GM21619 (cell line): Measurements from ENCODE around the gene DGKB.
"Not testable (repeated sequence)": the region's sequence is repeated elsewhere in the genome, so short reads cannot be mapped to it uniquely, and the experiment has no call there.

ENCODE experiments used
- ATAC-seq: cut with Tn5 transposase; IDR thresholded peaks from one replicate; pipeline ENCODE4 v1.9.1; 2021; ENCODE audit not compliant: unreplicated experiment

Gene DGKB

DNA sequence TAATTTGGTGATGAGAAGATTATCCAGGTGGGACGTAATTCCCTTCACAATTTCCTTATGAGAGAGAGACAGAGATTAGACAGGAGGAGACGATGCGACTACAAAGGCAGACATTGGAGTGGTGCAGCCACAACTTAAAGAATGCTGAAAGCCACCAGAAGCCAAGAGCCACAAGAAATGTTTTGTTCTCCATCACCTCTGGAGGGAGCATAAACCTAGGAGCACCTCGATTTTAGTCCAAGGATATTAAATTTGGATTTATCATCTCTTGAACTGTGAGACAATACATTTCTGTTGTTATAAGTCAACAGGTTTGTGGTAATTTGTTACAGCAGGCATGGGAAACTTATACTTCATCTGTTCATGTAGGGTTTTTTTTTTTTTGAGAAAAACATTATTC, 418.9 kb downstream of the DGKB start:
- no peak for ATAC-seq

GRCh38 chr7:14480281-14480680, 422.3 kb downstream of the DGKB start:
- ATAC-seq = no peak

DNA sequence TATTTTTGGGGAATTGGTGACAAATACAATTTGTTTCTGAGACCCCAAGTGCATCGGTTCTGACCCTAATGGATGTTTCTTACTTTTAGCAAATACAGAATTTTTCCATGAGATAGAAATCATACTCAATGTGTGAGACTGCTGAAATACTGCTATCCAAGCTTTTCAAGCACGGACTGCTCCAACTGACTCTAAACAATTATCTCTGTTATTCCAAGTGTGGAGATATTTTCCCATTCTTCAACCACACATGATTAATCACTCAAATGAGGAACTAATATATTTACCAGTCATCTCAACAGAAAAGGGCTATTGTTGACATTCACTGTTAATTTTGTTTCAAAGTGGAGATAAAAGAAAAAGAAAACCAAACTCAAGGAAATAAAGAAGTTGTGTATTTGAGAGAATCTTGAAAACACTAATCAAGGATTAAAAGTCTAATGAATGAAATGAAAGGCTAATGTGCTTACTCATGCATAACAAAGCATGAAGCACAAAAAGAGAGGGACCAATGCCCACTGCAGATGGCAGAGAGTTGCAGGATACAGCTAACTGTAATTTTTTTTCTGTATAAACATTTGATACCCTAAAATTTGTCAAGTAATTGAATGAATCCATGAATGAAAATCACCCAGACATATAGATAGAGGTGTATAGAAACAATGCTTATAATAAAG, 423.6 kb downstream of the DGKB start:
- no peak for ATAC-seq

DNA sequence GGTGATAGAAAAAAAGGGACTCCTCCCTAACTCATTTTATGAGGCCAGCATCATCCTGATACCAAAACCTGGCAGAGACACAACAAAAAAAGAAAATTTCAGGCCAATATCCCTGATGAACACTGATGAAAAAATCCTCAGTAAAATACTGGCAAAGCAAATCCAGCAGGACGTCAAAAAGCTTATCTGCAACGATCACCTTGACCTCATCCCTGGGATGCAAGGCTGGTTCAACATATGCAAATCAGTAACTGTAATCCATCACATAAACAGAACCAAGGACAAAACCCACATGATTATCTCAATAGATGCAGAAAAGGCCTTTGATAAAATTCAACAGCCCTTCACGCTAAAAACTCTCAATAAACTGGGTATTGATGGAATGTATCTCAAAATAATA, 440.8 kb downstream of the DGKB start:
- ATAC-seq = not testable (repeated sequence)

GRCh38 chr7:14458846-14459245, 443.7 kb downstream of the DGKB start:
- ATAC-seq = not testable (repeated sequence)

GRCh38 chr7:14457568-14458453, 444.7 kb downstream of the DGKB start:
- peak; percentile 79 for ATAC-seq

GRCh38 chr7:14449291-14449690, 453.3 kb downstream of the DGKB start:
- no peak for ATAC-seq

GRCh38 chr7:14446829-14447228, 455.7 kb downstream of the DGKB start:
- peak; percentile 71 for ATAC-seq

GRCh38 chr7:14446219-14446618, 456.3 kb downstream of the DGKB start:
- no peak for ATAC-seq

GRCh38 chr7:14438366-14438765, 464.2 kb downstream of the DGKB start:
- ATAC-seq = no peak

- no peak for ATAC-seq
Measured at GRCh38 chr7:14436878-14437277, 465.7 kb downstream of the DGKB start.

DNA sequence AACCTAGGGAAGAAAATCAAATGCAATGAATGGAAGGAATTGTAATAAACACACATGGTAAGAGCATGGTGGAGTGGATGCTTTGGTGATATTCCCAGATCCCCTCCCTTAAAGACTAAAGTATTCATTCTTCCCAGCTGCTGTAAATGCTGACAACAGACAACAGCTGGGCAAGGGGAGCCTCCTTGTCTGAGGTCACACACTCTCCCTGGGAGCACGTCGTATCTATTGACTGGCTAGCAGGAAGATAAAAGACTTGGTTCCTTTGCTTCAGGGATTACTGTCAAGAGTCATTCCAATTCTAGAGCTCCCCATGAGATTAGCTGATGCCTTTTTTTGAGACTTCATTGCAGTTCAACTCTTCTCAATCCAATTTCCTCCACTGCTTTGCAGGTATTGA, 469.6 kb downstream of the DGKB start:
- ATAC-seq = no peak

DNA sequence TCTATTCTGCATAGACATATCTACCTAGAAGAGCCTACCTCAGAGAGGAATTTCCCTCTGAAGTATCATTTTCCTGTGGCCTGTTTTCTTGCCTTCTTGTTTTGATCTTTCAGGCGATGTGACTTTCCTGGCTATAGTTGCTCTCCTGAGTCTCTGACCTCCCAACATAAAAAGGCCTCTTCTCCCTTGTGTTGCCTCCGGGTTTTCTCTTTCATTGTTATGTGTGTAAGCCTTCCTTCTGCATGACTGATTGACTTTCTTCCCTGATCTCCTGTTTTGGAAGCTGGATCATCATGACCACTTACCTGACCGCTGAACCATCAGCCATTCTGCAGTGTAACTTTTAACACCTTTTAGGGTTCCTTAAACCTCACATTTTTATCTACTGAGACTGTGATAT, 471.6 kb downstream of the DGKB start:
- ATAC-seq = no peak

GRCh38 chr7:14425559-14425958, 477.0 kb downstream of the DGKB start:
- no peak for ATAC-seq

- ATAC-seq = no peak
Measured at GRCh38 chr7:14424675-14425074, 477.9 kb downstream of the DGKB start.

GRCh38 chr7:14420768-14421167, 481.8 kb downstream of the DGKB start:
- ATAC-seq = no peak

GRCh38 chr7:14419531-14419930, 483.0 kb downstream of the DGKB start:
- ATAC-seq = no peak

DNA sequence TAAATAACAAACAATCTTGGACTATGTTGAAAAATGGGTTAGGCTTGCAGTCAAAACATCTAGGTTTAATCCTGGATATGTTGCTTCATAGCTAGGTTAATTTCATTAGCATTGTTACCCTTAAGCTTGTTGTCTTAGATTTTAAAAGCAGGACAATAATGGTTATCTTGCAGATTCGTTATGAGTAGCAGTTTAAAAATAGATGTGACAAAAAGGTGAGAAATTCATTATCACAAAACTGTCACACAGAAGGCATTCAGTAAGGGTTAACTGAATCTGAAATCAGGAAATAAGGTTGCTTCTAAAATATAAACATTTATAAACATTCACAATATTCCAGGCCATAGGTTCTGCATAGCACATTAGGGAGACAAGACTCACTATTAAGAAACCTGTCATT, 483.9 kb downstream of the DGKB start:
- ATAC-seq = no peak

DNA sequence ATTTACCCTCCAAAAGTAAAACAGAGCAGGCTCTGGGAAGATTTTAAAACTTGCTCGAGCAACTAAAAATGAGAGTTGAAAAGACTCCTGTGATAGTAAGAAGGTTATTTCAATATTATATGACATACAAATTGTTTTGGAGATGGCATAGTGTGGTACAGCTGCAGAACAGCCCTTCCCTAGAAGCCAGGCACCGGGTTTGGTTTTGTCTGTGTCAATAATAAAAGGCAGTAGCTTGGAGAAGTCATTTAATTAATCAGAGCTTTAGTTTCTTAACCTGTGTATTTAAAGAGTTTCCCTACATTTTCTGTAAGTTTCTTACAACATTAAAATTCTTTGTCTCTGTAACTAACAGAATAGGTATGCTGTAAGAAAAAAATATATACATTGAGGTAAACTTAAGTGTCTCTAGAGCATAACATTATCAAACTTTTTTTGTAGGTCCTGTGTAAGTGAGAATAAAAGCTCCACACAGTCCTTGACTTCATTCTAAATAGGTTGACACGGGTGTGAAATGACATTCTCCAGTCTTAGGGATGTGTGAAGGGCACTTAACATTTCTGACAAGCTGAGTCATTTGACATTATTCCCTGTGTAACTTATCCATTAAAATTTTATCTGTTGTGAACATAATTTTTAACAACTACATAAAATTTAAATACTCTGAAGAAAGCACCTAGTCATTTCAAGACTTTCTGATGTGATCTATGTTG, 488.1 kb downstream of the DGKB start:
- ATAC-seq = no peak

- ATAC-seq = no peak
Measured at GRCh38 chr7:14407246-14408015, 495.1 kb downstream of the DGKB start.

DNA sequence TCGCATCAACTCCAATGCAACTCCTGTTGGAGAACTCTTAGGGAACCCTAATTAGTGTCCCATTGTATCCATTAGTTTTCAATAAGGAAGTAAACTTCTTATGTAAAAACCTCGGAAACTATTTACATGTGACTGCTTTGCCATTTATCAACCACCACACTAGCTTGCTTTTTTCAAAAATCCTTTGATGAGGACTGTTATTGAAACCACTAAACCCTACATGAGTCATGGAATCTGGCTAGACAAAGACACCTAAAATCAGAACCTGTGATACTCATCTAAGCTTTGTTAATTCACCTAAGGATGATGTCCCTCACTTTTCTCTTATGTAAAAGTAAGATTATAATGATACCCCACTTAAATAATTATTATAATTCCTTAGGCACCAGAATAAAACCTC, 499.0 kb downstream of the DGKB start:
- no peak for ATAC-seq
